ENCODE results near the gene DES.

The DES gene

DNA sequence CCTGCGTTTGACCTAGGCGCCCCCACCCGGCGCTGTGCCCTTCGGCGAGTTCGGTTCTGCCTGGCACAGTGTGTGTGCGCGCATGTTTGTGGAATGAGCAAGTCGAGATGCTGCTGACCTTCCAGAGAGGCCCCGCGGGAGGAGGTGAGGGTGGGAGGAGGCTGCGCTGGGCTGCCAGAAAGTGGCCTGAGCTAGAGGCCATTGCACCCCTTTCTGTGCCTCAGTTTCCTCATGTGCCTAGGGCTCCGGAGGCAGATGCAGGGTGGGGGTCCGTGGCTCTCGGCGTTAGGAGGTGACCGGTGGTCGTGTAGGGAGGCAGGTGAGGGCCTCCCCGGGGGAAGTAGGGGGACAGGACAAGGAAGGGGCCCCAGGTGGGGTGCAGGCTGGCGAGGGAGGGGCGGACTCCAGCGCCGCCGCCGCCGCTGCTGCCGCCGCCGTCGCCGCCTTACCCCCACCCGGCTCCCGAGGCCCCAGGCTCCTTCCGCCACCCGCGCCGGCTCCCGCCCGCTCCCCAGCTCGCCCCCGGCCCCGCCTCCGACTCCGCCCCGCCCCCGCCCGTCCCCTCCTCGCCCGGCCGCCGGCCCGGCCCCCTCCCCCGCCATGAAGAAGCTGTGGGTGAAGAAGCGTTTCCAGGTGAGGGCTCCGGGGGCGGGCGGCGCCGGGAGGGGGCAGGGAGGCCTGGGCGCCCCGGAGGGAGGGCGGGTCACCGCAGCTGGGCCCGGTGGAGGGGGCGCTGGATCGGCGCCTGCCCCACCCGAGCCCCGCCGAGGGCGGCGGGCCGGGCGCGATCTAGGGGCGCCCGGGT lies 23.5 kb downstream of the DES start:
- DNase-seq, result peak; percentile 73

DNA sequence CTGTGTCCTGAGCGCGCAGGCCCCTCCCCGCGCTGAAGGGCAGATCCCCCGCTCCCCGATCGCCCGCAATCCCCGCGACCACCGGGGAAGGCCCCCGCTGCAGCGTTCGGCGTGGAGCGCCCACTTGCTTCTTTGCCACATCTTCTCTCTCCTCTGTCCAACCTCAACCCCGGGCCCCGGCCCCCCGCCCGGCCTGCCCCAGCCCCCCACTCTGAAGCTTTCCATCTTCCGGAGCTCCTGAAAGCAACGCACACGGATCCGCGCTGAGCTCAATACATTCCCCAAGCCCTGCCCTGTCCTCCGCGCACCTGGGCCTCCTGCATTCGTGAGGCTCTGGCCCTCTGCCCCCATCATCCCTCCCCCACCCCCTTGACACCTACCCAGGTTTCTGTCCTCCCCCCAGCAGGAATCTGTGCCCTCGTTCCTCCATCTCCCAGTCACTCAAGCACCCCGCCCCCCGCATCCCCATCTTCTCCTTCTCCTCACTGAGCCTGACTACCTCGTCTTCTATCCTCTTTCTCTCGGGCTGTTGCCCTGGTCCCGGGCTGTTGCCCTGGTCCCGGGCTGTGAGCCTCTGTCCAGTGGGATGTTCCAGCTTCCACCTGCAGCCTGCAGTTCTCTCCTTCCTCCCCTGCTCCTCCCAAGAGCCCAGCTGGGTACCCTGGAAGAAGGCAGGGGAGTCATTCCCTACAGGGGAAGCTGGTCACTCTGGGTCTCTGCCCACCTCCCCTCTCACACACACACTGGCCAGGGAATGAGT lies 24.3 kb downstream of the DES start:
- DNase-seq, result no peak

DNA sequence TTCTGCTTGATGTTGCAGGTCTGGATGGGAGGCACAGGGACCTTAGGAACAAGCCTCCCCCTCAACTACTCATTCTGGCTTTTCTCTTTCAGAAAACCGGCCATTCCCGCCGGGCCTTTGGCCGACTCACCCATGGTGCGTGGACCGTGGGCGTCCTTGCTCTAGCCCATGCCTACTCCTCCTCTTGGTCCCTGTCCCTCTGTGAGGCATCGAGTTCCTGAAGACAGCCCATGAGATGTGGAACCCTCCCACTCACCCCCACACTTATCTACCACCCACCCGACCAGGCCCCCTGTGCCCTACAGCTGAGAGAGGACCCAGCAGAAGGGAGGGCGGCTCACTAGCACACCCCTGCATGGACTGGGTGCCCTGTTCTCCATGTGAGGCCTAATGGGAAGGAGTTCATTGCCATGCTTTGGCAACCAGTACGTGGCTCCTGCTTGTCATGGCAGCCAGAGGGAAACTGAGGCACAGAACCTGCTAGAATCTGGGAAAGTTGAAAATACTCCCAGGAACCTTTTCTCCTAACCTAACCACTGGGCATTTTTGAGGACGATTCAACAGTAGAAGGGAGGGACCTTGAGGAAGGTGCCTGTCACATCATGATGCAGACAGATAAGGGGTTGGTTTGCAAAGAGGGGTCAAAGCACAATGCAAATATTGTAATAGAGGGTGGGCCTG lies 25.0 kb downstream of the DES start:
- DNase-seq, result no peak

DNA sequence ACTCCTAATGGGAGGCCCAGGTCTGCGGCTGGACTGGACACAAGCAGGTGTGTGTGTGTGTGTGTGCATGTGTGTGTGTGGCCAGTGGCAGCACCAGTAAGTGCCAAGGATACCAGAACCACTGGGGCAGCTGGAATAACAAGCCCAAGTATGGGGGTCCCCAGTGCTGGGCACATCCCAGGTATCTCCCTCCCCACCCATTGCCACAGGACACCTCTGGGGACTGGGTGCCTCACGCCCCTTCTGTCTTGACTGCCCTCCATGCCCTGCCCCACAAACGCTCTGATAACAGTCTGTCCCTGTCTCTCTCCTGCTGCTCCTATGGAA lies 25.5 kb downstream of the DES start:
- no peak for DNase-seq

DNA sequence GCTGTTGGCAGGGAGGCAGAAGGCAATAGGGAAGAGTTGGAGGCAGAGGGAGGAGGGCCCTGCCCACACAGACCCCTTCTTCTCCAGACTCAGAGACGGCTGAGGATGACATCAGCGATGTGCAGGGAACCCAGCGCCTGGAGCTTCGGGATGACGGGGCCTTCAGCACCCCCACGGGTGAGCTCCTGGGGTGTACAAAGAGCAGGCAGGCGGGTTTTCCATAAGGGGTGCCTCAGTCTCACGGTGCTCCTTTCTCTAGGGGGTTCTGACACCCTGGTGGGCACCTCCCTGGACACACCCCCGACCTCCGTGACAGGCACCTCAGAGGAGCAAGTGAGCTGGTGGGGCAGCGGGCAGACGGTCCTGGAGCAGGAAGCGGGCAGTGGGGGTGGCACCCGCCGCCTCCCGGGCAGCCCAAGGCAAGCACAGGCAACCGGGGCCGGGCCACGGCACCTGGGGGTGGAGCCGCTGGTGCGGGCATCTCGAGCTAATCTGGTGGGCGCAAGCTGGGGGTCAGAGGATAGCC lies 26.5 kb downstream of the DES start:
- no peak for DNase-seq

DNA sequence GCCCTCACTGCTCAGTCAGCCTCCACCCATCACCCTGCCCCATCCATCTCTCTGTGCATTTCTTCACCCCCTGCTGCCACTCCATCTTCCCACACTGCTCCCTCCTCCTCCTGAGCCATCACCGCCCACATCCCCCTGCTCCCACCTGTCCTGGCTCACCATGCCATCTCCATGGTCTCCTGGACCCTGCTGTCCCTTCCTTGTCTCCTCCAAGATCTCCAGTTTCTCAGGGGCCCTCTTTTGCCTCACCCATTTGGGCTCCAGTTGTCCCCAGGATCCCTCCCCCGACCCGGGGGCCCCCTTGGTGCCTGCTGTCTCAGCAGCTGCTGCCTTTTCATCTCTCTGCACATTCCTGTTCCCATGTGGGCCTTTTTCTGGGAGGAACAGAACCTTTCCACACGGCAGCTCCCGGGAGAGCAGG lies 27.1 kb downstream of the DES start:
- DNase-seq, result no peak

DNA sequence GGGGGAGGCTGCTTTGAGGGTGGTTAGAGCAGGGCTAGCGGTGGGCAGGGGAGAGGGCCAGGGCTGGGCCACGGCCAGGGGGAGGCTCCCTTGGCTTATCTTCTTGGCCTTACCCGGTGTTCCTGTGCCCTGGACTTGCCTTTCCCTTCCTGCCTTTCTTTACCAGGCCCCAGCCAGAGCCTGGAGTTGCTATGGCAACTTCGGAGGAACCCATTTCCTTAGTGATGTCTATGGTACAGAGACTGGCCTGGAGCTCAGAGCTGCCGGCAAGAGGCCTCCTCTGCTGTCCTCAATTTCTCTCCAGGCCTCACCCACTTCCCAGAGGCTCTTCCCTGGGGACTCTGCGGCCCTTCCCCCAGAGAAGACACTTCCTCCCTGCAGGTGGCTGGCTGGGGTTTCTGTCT lies 27.9 kb downstream of the DES start:
- peak; percentile 73 for DNase-seq

DNA sequence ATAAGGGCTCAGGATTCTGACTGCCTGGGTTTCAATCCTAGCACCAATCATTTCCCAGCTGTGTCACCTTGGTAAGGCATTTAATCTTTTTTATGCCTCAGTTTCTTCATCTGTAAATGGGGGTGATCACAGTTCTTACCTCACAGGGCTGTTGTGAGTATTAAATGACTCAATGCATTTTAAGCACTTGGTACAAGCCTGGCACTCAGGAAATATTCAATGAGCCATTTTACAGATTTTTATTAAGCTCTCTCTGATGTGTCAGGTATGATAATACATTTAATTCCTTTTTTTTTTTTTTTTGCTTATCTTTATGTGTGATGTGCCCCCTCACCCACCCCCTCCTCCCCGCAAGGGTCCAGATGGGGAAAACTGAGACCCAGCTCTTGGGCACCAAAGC lies 28.5 kb downstream of the DES start:
- DNase-seq, result no peak

DNA sequence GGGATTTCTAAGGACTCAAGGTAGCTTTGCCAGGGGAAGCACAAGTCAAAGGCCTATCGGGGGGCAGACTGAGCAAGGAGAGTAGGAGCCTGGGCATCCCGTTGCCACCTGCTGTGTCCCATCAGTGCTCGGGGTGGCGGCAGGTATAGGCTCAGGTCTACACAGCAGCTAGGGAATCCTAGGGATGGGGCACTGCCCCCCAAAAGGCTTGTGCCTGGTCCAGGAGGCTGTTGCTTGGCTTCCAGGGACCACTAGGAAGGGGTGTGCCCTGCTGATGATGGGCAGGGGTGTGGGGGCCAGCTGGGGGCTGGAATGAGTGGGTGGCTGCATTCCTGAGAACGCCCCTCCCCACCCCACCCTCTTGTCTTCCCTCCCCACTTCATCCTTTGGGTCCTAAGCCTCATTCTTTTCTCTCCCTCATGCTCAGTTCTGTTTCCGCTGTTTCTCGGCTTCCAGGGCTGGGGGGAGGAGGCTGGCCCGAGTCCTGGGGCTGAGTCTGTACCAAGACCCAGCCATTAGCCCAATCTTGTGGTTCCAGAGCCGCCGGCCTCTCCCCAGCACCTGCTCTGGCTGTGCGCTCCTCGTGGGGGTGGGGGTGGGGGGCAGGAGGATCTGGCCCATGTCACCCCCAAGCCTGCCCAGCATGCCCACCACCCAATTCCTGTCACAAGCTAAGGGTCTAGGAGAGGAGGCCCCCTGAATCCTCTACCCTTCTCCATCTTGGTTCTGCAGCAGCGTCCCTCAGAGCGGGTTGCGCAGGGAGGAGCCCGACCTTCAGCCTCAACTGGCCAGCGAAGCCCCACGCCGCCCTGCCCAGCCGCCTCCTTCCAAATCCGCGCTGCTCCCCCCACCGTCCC lies 29.3 kb downstream of the DES start:
- peak; percentile 55 for DNase-seq

DNA sequence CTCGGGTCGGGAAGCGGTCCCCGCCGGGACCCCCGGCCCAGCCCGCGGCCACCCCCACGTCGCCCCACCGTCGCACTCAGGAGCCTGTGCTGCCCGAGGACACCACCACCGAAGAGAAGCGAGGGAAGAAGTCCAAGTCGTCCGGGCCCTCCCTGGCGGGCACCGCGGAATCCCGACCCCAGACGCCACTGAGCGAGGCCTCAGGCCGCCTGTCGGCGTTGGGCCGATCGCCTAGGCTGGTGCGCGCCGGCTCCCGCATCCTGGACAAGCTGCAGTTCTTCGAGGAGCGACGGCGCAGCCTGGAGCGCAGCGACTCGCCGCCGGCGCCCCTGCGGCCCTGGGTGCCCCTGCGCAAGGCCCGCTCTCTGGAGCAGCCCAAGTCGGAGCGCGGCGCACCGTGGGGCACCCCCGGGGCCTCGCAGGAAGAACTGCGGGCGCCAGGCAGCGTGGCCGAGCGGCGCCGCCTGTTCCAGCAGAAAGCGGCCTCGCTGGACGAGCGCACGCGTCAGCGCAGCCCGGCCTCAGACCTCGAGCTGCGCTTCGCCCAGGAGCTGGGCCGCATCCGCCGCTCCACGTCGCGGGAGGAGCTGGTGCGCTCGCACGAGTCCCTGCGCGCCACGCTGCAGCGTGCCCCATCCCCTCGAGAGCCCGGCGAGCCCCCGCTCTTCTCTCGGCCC lies 30.1 kb downstream of the DES start:
- DNase-seq, result no peak

DNA sequence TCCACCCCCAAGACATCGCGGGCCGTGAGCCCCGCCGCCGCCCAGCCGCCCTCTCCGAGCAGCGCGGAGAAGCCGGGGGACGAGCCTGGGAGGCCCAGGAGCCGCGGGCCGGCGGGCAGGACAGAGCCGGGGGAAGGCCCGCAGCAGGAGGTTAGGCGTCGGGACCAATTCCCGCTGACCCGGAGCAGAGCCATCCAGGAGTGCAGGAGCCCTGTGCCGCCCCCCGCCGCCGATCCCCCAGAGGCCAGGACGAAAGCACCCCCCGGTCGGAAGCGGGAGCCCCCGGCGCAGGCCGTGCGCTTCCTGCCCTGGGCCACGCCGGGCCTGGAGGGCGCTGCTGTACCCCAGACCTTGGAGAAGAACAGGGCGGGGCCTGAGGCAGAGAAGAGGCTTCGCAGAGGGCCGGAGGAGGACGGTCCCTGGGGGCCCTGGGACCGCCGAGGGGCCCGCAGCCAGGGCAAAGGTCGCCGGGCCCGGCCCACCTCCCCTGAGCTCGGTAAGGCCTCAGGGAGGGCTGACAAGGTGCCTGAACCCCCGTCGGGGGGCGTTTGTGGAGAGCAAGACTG lies 30.7 kb downstream of the DES start:
- DNase-seq, result no peak

DNA sequence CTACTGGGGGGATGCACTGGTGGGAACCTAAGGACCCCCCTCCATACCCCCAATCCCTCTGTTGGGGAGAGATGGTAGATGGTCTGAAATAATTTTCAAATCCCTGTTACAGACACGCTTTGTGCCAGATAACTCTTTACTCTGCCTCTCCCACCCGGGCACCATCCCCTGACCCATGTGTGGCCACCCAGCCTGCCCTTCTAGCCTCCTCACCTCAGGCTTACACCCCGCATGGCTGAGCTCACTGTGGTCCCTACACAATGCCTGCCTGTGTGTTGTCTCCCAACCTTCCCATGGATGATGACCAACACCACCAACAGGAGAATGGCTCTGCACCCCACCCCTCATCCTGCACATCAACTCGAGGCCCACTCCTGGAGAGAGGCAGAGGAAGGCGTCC lies 31.4 kb downstream of the DES start:
- no peak for DNase-seq

DNA sequence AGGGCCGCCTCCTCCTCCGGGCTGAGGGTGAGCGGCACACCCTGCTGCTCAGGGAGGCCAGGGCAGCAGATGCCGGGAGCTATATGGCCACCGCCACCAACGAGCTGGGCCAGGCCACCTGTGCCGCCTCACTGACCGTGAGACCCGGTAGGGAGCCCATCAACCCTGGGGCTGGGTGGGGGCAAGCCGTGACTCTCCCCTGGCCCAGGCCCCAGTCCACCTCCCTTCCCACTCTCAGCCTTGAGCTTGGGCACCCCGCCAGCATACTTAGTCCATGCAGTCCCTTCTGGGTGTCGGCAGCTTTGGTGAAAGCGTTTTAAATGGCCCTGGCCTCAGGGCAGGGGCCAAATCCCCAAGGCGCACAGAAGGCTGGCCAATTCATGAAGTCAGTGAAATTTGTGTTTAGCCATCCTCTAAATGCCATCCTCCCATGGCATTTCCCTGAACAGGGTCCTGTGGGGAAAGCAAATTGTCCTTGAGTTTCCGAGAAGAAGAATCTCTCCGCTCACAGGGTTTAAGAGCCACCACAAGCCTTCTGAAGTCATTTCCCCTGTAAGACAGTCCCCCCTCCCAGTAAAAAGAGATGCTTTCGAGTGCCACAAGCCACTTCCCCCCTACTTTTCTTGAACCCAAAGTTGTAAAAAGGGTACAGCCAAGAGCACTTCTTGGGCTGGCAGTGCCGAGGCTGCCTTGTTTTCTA lies 33.6 kb downstream of the DES start:
- peak; percentile 66 for DNase-seq

DNA sequence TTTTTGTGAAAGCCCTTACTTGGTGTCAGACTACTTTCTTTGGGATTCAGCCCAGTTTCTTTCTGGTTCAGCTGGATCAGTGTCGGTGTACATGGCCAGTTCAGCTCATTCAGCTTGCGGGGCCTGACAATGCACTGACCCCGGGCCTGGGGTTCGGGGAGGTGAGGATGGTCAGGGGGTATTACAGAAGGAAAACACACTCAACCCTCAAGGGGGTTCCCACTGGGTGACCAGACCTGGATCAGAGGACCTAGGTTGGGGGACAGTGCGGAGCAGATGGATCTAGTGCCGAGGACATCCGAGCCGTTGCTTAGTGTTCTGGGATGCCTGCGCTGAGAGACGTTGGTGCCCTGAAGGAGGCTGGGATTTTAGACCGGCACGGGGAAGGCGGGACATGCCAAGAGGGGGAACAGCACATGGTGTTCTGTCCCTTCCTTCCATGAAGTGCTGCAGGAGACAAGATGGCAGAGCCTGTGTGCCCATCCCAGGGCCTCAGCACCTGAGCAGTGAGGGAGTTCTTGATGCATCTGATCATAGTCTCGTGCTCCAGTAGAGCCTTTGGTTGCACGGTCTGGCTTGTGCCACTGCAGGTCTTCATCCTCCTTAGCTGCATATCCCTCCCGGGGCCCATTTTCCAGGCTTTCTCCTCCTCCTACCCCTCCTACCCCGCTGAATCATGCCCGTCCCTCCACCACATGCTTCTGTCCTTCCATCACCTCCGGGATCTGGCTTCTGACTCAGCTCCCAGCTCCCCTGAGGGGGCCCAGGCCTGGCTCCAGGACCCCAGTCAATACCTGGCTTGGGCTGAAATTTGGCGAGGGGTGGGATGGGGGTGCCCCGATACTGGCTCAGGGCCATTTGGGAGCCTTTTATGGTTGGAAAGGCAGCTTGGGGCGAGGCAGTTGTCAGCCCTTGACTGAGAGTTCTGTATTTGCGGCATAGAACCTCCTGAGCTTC lies 34.5 kb downstream of the DES start:
- DNase-seq, result peak; percentile 99

DNA sequence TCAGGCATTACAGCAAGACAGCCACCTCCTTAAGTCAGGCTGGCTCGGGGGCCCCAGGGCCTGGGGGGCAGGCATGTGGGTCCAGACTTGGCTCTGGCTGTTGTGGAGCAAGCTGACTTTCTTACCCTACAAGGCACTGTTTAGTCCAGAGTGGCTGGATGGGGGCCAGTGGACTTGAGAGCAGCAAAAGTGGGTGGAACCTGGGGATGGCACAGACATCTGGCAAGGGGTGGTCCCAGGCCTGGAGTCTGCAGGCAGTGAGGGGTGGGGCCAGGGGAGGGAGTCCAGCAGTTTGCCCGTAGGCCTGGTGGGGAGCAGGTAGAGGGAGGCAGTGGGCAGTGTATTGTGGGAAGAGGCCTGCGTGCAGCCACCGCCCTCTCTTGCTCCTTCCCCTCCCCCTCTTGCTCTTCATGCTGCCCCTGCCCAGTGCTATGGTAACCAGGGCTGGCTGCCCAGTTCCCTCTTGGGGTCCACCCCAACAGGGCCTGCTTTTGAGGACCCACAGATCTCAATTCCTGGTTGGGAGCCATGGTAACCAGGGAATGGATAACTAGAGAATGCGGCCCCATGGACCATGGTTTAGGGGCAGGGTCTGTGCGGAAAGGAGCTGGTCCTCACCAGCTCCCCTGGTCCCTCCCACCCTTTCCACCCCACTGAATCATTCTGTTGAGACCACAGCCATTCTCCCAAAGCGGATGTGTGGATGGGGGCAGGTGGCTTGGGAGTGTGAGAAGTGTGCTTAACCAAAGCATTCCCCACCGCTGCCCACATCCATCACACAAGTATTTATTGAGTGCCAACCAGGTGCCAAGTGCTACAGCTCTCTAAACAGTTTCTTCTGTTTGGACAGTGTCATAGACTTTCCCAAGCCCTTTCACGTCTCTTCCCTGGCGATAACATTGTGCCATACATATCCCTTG lies 35.8 kb downstream of the DES start:
- peak; percentile 99 for DNase-seq

DNA sequence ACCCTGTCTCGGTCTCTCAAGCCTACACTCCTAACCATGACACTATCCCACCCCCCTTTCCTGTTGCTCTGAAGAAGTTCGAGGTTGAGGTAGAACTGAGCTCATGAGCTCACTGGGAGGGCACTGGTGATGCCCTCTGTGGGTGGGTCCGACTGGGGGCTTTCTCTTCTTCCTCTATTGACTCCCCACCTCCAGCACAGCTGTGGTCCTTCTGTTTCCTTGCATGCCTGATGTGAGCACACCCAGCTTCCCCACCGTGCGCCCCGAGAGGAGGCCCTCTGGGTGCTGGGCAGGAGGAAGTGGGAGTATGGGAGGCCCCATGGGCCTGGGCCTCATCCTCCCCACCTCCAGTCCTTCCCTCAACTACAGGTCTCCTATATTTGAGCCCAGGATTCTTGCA lies 37.4 kb downstream of the DES start:
- no peak for DNase-seq

DNA sequence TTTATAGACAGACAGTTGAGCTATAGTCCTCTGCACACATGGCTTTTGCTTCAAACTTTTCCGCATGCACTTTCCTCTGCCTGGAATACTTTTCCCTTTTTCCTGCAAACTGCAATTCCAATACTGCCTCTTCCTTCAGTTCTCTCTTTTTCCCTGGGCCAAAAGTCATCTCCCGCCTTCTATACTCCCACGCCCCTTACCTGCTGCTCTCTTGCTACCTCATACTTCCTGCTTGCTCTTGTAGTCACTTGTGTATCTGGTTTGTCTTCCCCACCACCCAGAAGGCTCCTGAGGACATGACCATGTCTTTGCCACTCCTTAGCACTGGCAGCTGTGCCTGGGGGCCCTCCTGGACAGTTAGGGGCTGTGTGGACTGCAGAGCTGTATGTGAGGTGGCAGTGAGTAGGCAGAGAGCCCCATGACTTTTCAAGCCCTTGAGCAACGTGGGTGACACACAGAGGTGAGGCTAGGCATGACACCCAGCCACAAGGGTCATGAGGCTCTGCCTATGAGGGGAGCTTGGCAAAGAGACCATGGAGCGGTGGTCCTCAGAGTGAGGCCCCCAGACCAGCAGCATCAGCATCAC lies 39.7 kb downstream of the DES start:
- DNase-seq, result no peak

DNA sequence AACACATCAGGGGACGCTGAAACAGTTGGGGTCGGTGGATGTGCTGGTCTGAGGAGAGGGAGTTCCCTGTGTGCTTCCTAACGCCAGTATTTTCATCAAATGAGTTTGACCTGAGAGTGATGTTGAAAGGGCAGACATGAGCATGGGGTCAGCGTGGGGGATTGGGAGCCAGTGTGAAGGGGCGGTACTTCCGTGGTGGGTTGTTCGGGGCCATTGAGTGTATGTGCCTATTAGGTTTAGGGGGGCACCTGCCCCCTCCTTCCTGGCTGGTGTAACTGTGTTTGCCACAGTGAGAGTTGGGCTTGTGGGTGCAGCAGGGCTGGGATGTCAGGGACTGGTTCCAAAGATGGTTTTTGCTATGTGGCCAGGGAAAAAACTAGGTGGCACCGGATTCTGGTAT lies 40.8 kb downstream of the DES start:
- DNase-seq, result no peak
